ENCODE results near the gene COL6A3. TPM values are rescaled to one million over a fixed set of nuclear protein-coding genes. Genes with fewer than 3 reads are reported as not detected.
A peak's percentile ranks its signal among the peaks of the same experiment; 100 is the strongest.

COL6A3 gene
- total RNA-seq, 1 donor from 2014 or later = 264 TPM

DNA sequence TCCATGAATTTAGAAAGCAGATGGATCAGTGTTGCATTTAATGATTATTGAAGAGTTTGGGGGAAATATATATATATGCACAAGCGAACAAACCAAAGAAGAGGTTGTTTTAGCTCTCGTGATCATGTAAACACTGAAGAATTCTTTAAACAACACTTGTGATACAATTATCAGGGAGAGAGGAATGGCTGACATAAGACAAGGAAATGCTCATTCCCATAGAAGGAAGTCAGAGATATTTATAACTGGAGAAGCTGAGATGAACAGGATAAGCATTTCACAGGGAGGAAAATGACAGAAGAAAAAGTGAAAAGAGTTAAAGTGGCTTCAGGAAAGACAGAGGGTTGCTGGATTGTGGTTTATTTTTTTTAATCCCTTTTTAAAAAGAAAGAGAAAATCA, 10.6 kb upstream of the COL6A3 start:
- Mint-ChIP-seq H3K27me3 (ENCODE audit: low read depth) (no peaks in the 10 kb centered on the region), H3K36me3 (ENCODE audit: low read depth) (no peaks in the 10 kb centered on the region), H3K4me3 (ENCODE audit: unreplicated experiment) (no peak overlapping the region), H3K9me3 (ENCODE audit: low read depth) (no peaks in the 10 kb centered on the region), H3K27ac (ENCODE audit: unreplicated experiment) (no peak overlapping the region), H3K4me1 (ENCODE audit: low read depth) (peaks cover 21% of the 10 kb centered on the region)
- DNase-seq (ENCODE audit: low spot score) = no peak
- TF ChIP-seq, protein P1, sequence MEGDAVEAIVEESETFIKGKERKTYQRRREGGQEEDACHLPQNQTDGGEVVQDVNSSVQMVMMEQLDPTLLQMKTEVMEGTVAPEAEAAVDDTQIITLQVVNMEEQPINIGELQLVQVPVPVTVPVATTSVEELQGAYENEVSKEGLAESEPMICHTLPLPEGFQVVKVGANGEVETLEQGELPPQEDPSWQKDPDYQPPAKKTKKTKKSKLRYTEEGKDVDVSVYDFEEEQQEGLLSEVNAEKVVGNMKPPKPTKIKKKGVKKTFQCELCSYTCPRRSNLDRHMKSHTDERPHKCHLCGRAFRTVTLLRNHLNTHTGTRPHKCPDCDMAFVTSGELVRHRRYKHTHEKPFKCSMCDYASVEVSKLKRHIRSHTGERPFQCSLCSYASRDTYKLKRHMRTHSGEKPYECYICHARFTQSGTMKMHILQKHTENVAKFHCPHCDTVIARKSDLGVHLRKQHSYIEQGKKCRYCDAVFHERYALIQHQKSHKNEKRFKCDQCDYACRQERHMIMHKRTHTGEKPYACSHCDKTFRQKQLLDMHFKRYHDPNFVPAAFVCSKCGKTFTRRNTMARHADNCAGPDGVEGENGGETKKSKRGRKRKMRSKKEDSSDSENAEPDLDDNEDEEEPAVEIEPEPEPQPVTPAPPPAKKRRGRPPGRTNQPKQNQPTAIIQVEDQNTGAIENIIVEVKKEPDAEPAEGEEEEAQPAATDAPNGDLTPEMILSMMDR (IDR thresholded peaks at IDR 0.05) = no peak

GRCh38 chr2:237423891-237424290, 9.9 kb upstream of the COL6A3 start:
- Mint-ChIP-seq H3K4me1 (ENCODE audit: low read depth) (peaks cover 19% of the 10 kb centered on the region), H3K27ac (ENCODE audit: unreplicated experiment) (no peak overlapping the region), H3K36me3 (ENCODE audit: low read depth) (no peaks in the 10 kb centered on the region), H3K9me3 (ENCODE audit: low read depth) (no peaks in the 10 kb centered on the region), H3K4me3 (ENCODE audit: unreplicated experiment) (no peak overlapping the region), H3K27me3 (ENCODE audit: low read depth) (no peaks in the 10 kb centered on the region)
- DNase-seq (ENCODE audit: low spot score) = no peak
- TF ChIP-seq, protein P1 (IDR thresholded peaks at IDR 0.05) = no peak

DNA sequence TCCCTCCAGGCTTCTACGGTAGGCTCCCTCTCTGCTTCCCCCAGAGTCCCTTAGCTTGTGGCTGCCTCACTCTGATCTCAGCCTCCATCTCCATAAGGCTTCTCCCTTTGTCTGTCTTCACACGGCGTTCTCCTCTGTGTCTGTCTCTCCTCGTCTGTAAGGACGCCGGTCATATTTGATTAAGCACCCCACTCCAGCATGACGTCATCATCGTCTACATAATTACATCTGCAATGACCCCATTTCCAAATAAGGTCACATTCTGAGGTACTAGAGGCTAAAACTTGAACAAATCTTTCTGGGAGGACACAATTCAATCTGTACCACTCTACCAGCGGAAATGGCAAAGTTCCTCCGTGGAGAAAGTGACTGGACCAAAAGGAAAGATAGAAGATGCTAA, 8.3 kb upstream of the COL6A3 start:
- Mint-ChIP-seq H3K9me3 (ENCODE audit: low read depth) (no peaks in the 10 kb centered on the region), H3K4me3 (ENCODE audit: unreplicated experiment) (no peak overlapping the region), H3K27ac (ENCODE audit: unreplicated experiment) (no peak overlapping the region), H3K27me3 (ENCODE audit: low read depth) (no peaks in the 10 kb centered on the region), H3K36me3 (ENCODE audit: low read depth) (no peaks in the 10 kb centered on the region), H3K4me1 (ENCODE audit: low read depth) (peaks cover 19% of the 10 kb centered on the region)
- DNase-seq (ENCODE audit: low spot score) = no peak
- TF ChIP-seq, protein P1 (IDR thresholded peaks at IDR 0.05) = no peak

DNA sequence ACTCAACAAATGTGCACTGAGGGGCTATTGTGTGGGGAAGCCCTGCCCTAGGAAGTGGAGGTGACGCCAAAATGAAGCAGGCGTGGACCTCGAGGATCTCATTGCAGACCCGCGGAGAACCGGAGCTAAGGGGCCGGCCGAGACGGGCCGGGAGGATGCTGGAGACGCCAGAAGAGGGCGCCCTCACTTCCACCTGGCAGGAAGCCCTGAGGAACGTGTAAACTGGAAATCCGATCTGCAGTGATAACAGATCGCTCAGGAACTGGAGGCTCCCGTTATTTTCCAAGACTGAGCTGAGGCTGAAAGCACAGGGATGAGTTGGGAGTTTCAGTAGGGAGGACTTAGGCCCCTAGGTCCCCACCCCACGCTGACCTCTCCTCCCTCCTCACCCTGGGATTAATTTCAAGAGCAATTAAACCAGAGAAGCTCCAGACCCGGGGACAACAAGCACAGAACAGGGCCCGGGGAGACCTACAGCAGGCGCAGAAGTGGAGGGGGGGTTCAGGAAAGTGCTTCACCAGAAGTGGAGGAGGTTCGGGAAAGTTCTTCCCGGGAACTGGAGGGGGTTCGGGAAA, 7.7 kb upstream of the COL6A3 start:
- no peaks in the 10 kb centered on the region for H3K27me3 Mint-ChIP-seq (ENCODE audit: low read depth)

GRCh38 chr2:237418300-237418699, 4.3 kb upstream of the COL6A3 start:
- Mint-ChIP-seq H3K36me3 (ENCODE audit: low read depth) (no peaks in the 10 kb centered on the region), H3K9me3 (ENCODE audit: low read depth) (no peaks in the 10 kb centered on the region), H3K4me1 (ENCODE audit: low read depth) (peaks cover 27% of the 10 kb centered on the region), H3K27ac (ENCODE audit: unreplicated experiment) (no peak overlapping the region), H3K27me3 (ENCODE audit: low read depth) (no peaks in the 10 kb centered on the region), H3K4me3 (ENCODE audit: unreplicated experiment) (no peak overlapping the region)
- TF ChIP-seq, protein P1 (IDR thresholded peaks at IDR 0.05) = no peak
- DNase-seq (ENCODE audit: low spot score) = no peak

More for the DNA sequence above, 7.7 kb upstream of the COL6A3 start:
- Mint-ChIP-seq H3K9me3 (ENCODE audit: low read depth) (no peaks in the 10 kb centered on the region), H3K4me3 (ENCODE audit: unreplicated experiment) (peak overlapping the region; percentile 38), H3K4me1 (ENCODE audit: low read depth) (peaks cover 19% of the 10 kb centered on the region), H3K36me3 (ENCODE audit: low read depth) (no peaks in the 10 kb centered on the region), H3K27ac (ENCODE audit: unreplicated experiment) (peak overlapping the region; percentile 54)
- TF ChIP-seq, protein P1 (IDR thresholded peaks at IDR 0.05) = peak; percentile 90
- DNase-seq (ENCODE audit: low spot score) = no peak

All from chondrocyte (in vitro differentiated cells).